ENCODE data around the gene CACNA1B.
"Not testable (repeated sequence)": the region's sequence is repeated elsewhere in the genome, so short reads cannot be mapped to it uniquely, and the experiment has no call there.

Gene CACNA1B

DNA sequence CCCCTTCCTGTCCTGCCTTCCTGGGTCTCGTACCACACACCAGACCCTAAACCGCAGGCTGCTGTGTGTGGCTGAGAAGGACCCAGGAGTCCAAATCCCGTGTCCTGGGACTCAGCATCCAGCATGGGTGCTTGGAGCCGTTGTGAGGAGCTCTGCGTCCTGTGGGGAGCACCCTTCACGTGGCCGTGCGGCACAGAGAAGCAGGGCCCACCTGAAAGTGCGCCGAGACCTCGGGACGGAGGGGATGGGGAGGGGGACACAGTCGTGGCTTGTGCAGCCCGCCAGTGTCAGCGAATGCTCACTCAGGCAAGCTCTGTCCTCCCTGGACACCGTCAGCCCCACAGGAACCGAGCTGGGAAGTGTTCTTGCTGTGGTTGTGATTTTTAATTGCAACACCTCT is 244.6 kb downstream of the CACNA1B start:
- no peak for DNase-seq

- DNase-seq: no peak
These were observed 245.1 kb downstream of the CACNA1B start for GRCh38 chr9:138122676-138123075.

- DNase-seq: no peak
These were observed 245.5 kb downstream of the CACNA1B start for GRCh38 chr9:138123086-138123485.

DNA sequence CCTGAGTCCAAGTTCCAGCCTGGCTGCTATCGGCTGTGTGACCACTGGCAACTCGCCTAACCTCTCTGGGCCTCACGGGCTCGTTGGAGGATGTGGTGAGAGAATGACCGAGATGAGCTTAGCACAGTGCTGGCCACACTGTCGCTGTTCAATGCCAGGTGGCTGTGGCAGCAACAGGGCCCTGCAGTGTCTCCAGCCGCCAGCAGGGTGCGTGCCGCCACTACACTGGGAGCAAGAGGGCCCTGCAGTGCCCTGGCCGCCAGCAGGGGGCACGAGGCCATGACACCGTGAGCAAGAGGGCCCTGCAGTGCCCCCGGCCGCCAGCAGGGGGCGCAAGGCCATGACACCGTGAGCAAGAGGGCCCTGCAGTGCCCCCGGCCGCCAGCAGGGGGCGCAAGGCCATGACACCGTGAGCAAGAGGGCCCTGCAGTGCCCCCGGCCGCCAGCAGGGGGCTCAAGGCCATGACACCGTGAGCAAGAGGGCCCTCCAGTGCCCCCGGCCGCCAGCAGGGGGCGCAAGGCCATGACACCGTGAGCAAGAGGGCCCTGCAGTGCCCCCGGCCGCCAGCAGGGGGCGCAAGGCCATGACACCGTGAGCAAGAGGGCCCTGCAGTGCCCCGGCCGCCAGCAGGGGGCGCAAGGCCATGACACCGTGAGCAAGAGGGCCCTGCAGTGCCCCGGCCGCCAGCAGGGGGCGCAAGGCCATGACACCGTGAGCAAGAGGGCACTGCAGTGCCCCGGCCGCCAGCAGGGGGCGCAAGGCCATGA is 248.7 kb downstream of the CACNA1B start:
- not testable (repeated sequence) for DNase-seq

- DNase-seq: not testable (repeated sequence)
These were observed 249.4 kb downstream of the CACNA1B start for GRCh38 chr9:138126858-138127584.

GRCh38 chr9:138128027-138128426 is 250.4 kb downstream of the CACNA1B start:
- DNase-seq: peak in 2 of 3 experiments; percentile 33 to 58

DNA sequence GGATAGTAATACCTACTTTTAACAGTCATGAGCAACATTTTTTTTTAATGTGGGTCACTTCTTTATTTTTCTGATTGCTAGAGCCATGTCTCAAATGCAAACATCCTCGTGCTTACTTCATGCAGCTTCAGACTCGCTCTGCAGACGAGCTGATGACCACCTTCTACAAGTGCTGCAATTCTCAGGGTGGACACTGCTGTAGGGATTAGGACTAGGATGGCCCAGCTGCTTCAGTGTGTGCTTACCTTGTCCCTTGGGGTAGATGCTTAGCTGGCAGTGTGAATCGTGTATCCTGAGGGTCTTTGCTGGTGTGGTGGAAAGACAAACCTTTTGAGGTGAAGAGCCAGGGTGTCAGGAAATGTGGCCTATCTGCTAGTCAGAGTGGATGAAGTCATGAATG is 251.7 kb downstream of the CACNA1B start:
- DNase-seq: not testable (repeated sequence)

DNA sequence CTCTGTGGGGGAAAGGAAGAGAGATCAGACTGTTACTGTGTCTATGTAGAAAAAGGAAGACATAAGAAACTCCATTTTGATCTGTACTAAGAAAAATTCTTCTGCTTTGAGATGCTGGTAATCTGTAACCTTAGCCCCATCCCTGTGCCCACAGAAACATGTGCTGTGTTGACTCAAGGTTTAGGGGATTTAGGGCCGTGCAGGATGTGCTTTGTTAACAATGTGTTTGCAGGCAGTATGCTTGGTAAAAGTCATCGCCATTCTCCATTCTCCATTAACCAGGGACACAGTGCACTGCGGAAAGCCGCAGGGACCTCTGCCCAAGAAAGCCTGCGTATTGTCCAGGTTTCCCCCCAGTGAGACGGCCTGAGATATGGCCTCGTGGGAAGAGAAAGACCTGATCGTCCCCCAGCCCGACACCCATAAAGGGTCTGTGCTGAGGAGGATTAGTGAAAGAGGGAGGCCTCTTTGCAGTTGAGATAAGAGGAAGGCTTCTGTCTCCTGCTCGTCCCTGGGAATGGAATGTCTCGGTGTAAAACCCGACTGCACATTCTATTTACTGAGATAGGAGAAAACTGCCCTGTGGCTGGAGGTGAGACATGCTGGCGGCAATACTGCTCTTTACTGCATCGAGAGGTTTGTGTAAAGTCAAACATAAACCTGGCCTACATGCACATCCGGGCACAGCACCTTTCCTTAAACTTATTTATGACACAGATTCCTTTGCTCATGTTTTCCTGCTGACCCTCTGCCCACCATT is 255.5 kb downstream of the CACNA1B start:
- not testable (repeated sequence) for DNase-seq

- DNase-seq: not testable (repeated sequence)
These were observed 257.0 kb downstream of the CACNA1B start for GRCh38 chr9:138134581-138134980.

GRCh38 chr9:138139096-138139495 is 261.5 kb downstream of the CACNA1B start:
- DNase-seq: not testable (repeated sequence)

- not testable (repeated sequence) for DNase-seq
These were observed 263.4 kb downstream of the CACNA1B start for GRCh38 chr9:138140980-138141379.

DNA sequence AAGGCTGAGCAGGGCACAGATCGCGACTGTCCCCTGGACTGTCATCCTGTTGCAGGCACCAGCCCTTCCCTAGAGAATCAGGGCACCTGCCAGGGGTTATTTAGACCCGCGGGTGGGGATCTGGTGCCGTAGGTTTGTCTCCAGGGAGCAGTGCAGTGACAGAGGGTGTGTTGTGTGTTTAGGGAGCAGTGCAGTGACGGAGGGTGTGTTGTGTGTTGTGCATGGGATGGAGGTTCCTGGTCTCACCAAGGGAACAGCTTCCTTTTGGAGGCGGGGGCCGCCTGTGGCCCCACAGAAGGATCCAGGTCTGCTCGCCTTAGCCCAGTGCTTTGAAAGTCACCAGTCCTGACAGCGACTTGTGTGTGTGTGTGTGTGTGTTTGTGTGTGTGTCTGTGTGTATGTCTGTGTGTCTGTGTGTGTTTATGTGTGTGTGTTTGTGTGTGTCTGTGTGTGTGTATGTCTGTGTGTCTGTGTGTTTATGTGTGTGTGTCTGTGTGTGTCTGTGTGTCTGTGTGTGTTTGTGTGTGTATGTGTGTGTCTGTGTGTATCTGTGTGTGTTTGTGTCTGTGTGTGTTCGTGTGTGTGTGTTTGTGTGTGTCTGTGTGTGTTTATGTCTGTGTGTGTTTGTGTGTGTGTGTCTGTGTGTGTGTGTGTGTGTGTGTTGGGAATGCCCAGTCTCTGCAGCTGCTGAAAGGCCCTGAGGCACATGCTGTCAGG is 265.1 kb downstream of the CACNA1B start:
- DNase-seq: not testable (repeated sequence)

DNA sequence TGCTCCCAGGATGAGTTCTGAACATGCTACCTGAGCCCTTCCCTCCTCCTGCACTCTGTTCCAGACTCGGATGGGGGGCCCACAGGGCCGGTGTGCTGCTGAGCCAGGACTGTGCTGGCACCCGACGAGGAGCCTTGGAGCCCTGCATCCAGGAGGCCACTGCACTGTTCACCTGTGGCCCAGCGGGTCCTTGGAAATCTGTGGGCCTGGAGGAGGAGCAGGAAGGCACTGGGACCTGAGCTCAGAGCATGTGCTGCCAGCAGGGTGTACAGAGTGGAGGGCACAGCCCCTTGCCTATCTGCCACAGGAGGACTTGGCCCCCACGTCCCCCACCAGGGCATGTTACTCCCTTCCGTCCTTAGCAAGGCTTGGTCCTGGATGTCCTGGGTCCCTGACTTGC is 265.9 kb downstream of the CACNA1B start:
- DNase-seq: not testable (repeated sequence)

- peak in 1 of 3 experiments; percentile 9 for DNase-seq
These were observed 270.0 kb downstream of the CACNA1B start for GRCh38 chr9:138147556-138147955.

DNA sequence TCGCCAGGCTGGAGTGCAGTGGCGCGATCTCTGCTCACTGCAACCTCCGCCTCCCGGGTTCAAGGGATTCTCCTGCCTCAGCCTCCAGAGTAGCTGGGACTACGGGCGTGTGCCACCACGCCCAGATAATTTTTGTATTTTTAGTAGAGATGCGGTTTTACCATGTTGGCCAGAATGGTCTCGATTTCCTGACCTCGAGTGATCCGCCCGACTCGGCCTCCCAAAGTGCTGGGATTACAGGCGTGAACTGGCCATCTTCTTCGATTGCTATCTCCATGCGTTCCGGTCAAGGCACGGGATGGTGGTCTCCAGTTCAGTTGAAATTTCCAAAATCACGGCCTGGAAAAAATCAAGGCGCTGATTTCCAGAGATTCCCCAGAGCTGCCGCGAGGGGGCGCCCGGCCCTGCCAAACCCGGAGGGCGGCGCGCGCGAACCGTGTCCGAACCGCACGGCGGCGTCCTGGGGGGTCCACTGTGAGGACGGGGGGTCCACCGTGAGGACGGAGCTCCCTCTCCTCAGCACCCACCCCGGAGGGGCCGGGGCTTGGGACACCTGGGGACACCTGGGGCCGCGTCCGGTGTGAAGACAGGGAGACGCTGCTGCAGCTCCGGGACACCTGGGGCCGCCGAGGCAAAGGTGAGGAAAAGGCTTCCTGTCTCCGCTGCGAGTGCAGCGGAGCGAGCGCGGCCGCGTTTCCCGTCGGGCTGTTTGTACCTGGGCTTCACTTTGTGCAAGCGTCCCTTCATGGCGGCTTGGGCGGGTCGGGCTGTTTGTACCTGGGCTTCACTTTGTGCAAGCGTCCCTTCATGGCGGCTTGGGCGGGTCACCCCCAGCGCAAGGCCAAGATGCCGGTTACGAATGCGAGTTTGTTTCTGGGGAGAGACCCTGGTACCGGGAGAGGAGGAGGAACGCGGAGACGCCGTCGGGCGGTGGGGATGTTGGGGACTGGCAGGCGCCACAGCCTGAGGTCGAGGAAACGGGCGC is 272.4 kb downstream of the CACNA1B start:
- peak; percentile 16 to 76 (median 72) for DNase-seq

DNA sequence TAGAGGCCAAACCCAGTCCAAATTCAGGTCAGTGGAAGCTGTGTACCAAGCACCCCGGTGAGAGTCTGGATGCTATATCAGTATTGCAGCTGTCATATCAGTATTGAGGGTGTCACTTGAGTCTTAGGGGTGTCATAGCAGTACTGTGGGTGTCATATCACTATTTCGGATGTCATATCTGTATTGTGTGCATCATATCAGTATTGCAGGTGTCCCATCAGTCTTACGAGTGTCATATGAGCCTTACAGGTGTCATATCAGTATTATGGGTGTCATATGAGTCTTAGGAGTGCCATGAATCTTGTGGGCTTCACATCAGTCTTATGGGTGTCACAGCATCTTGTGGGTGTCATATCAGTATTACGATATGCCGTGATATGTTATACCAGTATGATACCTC is 278.2 kb downstream of the CACNA1B start:
- not testable (repeated sequence) for DNase-seq

DNA sequence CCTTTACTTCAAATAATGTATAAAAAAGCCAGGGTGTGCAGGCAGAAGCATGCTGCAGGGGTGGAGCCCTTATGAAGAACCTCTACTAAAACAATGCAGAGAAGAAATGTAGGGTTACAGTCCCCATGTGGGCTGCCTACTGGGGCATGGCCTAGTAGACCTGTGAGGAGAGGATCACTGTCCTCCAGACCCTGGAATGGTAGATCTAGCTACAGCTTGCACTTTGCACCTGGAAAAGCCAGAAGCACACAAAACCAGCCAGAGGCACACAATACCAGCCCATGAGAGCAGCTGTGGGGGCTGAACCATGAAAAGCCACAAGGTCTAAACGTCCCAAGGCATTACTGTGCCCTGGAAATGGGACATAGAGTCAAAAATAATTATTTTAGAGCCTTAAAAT is 289.2 kb downstream of the CACNA1B start:
- not testable (repeated sequence) for DNase-seq

Data from NCI-H1417 (cell line).